ENCODE results near the gene GJB1.

Gene GJB1

GRCh38 chrX:71215338-71215912 is 7.6 kb upstream of the GJB1 start:
- DNase-seq: no peak

- no peak for DNase-seq
Measured at GRCh38 chrX:71216485-71216884, 6.5 kb upstream of the GJB1 start.

DNA sequence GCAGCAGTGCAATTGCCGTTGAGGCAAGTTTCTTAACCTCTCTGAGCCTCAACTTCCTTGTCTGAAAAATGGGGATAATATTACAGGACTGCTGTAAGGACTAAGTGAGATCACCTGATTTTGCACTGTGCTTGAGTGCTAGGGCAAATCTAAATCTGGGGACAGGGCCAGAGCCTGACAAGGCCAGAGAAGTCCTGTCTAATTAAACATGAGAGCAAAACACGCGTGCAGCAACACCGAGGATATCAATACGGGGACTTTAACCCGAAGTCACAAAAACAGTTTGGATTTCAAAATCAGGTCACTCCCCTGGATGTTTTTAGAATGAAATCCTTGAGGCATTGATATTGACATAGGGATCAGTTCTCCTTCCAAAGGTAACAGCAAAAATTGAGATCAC is 5.7 kb upstream of the GJB1 start:
- no peak for DNase-seq

DNA sequence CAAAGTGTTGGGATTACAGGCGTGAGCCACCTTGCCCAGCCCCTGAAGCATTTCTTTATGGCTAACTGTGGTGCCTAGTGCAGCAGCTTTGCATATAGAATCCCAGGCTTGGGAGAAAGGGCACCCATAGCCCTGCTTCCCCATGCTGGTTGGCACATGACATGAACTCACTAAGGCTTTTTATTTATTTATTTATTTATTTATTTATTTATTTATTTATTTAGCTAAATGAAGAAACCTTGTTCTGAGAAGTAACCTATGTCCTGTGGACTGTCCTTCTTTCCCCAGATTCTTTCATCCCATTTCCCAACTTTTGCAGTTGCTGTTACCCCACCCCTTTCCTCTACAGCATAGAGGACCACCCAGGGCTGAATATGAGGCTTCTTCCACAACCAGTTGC is 1.9 kb upstream of the GJB1 start:
- DNase-seq: no peak

GRCh38 chrX:71224098-71224708 is 1.2 kb downstream of the GJB1 start:
- no peak for DNase-seq

DNA sequence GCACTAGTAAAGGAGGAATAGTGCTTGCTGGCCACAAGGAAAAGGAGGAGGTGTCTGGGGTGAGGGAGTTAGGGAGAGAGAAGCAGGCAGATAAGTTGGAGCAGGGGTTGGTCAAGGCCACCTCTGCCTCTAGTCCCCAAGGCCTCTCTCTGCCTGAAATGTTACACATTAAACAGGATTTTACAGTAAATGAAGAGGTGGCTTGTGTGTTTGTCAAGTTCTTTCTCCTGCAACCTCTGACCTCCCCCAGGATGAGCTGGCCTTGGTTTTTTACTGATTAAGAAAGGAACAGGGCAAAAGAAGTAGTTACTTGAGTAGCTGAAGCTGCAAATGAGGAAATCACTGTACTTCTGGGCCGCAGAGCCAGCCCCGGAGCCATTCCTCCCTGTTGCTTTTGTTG is 2.0 kb downstream of the GJB1 start:
- no peak for DNase-seq

DNA sequence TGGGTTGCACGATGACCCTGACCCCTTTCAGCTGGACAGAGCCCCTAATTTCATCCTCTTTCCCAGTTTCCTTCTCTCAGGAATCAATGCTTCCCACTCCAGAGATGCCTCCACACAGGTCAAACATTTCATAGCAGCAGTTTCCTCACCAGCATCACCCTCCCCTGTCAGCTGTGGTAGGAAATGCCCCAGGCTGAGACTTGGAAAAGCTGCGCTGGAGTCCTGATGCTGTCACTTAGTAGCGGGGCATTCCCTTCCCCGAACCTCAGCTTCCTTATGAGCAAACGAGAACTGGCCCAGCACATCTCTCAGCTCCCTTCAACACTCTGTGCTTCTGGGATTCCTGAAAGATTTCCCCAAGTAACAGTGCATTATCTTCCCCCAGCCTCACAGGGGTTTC is 2.7 kb downstream of the GJB1 start:
- DNase-seq: no peak

DNA sequence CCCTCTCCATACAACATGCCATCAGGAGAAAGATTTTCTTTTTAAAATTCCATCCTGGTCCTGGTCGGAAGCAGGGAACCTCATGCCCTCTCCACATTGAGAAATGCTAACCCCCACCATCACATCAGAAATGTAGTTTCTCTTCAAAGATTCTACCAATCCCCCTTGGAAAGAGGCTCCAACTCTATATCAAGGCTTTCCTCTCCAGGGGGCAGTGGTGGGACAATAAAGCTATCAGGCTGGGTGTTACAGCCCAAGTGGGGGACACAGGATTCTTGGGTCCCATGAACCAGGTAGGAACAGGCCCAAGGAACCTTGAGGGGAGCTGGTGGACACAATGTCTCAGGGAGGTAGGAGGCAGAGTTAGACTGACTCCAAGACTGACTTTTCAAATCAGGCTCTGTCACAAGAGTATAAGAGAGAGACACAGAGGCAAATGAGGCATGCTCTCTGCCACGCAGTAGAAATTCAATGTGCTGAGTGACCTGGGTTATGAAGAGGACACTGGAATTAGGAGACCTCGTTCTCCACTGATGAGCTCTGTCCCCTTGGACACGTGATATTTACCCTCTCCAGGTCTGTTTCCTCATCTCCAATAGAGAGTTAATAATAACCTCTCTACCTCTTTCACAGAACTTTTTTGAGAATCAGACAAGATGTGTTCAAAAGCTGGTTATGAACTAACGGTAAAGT is 4.5 kb downstream of the GJB1 start:
- no peak for DNase-seq

DNA sequence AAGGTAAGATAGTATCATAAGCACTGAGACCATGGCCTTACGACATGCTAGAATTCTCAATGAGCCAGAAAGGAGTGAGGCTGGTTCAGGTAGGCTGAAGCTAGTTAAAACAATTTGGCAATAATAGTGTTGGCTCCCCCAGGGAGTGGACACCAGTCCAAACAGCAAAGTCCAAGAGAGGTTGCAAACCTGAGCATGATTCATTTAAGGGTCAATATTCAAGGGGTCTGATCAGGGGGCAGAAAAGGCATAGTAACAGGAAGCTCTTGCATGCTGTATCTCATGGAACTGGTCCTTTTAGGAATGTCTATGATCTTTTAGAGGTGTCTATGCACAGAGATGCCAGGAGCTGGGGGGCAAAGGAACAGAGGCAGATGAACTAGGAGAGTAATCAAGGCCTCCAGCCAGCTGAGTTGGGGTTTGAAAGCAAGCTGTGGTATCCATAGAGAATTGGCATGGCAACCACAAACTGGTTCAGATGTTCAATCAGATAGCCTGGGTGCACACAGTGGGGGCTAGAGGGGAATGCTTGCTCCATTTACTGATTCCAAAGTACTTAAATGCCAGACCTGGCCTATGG is 5.1 kb downstream of the GJB1 start:
- no peak for DNase-seq

GRCh38 chrX:71235482-71235881 is 12.5 kb downstream of the GJB1 start:
- DNase-seq: no peak

DNA sequence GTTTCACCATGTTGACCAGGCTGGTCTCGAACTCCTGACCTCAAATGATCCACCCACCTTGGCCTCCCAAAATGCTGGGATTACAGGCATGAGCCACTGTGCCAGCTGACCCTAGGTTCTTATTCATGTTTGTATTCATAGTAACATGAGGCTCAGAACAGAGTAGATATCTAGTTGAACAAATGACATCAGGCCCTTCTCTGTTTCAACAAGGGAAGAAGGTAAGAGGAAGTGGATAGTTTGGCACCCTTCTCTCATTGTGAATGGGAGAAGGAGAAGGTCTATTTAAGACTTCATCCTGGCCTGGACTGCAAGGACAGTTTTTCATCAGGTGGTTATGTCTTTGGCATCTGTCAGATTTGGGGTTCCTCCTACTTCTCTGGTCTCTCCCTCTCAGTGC is 13.8 kb downstream of the GJB1 start:
- no peak for DNase-seq

DNA sequence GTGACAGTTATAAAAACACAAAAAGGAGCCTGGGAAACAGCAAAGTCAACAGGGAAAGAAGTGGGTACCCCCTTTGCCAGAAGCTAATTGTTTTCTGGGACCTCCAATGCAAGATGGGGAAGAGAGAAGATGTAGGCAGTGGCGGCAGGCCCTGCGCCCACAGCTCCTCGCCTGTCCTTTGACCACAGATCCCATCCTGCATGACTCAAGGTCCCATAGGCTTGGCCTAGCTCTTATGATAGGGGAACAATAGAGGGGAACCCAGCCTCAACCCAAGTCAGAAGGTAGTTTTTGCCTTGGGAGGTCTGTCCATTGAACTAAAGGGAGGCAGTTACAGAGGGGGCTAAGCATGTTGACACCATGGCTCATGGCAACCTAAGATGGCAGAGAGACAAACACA is 16.8 kb downstream of the GJB1 start:
- no peak for DNase-seq

GRCh38 chrX:71241301-71241700 is 18.3 kb downstream of the GJB1 start:
- no peak for DNase-seq

GRCh38 chrX:71244359-71245128 is 21.5 kb downstream of the GJB1 start:
- no peak for DNase-seq

DNA sequence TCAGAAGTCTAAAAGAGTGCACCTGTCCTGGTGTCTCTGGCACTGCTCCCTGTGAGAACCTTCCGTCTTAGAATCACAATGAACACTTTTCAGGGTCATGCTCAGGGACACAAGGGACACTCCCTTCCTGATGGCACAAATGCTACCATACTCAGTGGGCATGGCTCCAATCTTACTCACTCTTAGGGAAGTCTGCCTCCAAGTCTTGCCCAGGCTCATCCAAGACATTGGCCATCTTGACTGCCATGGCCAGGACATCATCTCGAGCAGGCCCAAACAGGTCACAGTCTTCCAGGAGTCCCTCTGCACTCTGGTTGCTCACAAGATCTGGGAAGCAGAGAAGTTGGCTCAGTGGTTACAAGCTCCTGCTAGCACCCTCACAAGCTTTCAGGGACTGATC is 22.1 kb downstream of the GJB1 start:
- DNase-seq: no peak

- DNase-seq: no peak
Measured at GRCh38 chrX:71250841-71251240, 27.8 kb downstream of the GJB1 start.

DNA sequence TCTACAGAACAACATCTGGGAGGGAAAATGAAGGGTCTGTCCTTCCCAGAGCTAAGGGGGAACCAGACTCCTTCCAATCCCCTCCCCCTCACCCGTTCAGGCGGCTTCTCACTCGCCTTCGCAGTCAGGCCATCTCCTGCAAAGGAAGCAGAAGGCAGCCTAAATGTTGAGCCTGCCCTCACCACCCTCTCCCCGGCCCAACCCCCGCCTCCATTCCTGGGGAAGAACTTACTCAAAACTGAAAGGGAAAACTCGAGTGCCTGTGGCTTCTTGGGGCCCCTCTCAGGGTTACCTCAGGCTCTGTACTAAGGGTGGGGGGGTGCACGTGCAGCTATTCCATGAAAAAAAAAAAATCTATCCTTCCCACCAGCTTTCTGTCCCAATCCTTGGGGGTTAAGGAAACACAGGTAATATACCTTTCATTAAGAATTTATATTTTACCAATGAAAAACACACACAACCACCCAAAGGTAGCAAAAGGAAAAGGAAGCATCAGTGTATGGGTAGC is 28.5 kb downstream of the GJB1 start:
- DNase-seq: no peak

DNA sequence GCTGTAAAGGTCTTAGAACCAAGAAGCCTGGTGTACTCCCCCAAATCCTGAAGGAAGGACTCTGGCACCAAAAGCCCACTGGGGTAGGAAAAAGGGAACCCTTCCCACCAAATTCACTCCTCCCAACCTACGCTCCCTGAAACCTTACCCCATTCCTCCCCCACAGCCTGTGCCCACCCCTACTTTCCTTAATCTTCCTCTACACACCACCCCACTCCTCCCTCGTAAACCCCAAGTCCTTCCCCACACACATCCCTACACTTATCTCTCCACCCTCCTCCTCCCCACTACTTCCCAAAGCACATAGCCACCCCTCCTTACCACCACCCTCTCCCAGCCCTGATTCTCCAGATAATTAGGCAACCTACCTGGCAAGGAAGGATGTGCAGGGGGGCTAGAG is 29.2 kb downstream of the GJB1 start:
- DNase-seq: no peak

- DNase-seq: no peak
Measured at GRCh38 chrX:71253253-71254091, 30.4 kb downstream of the GJB1 start.

DNA sequence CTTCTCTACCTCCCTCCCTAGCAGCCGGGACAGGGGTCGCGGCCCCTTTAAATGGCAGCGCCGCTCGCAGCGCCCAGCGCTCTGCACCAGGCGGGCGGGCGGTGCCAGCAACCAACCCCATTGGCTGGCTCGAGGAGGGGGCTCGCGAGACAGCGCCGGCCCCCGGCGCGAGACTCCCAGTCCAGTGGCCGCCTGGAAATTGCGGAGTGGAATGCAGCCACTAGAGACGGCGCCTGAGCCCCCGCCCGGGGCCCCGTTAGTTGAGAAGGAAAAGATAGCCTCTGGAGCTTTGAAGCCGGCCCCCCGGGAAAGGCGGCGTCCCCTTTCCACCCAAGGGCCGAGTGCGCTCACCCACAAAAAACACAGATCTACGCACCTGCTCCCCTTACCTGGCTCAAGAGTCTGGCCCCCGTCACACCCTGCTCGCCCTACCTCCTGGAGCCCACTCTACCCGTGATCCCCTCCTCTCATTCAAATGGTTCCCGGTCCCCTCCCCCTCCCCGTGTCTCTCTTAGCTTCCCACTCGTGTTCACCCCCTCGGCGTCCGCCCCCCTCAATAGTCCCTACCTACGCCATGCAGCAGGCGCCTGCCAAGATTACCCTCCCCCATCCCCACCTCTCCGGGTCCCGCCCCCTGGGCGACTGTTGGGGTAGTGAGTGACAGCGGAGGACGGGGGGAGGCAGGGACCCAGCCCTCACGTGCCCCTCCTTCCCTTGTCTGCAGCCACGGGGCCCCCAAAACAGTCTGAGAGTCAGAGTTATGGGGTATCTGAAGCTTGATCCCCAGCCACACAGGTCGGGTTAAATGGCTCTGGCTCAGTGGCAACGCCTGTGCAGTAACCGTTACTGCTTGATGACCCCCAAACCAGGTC is 31.3 kb downstream of the GJB1 start, which contains the start of gene ZMYM3:
Gene ZMYM3 (minus strand): TSS at position 49 of the 872 bp plus-strand sequence. CDS start 885 bp downstream, outside the sequence.
- DNase-seq: peak; percentile 26

DNA sequence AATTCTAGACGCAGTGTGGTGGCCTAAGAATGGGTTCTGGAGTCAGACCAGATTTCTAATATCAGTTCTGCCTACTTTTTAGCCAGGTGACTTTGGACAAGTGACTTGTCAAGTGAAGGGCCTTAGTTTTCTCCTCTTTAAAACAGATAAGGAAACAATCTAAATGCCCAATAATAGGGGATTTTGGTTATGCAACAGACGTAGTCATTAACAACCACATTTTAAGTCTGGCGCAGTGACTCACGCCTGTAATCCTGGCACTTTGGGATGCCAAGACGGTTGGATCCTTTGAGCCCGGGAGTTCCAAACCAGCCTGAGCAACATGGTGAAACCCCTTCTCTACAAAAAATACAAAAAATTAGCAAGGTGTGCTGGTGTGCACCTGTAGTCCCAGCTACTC is 33.0 kb downstream of the GJB1 start:
- DNase-seq: no peak

Data from NCI-H1048 (cell line).